Glutamatergic neuron (in vitro differentiated cells): ENCODE measurements around the gene MSI2. TPM values are rescaled to one million over a fixed set of nuclear protein-coding genes. Genes with fewer than 3 reads are reported as not detected.

ENCODE experiments used
- DNase-seq: peaks from one replicate; pipeline ENCODE4 v3.0.0; 2022
- H3K27ac Mint-ChIP-seq: one replicate; pipeline ENCODE4 v1.8.0; 2020; ENCODE audit warnings: mild to moderate bottlenecking, mixed read lengths, inconsistent platforms; ENCODE audit not compliant: unreplicated experiment
- H3K27me3 Mint-ChIP-seq: one replicate; pipeline ENCODE4 v1.8.0; 2020; ENCODE audit warnings: mild to moderate bottlenecking, moderate library complexity, mixed read lengths, inconsistent platforms; ENCODE audit not compliant: unreplicated experiment
- H3K36me3 Mint-ChIP-seq: one replicate; pipeline ENCODE4 v1.8.0; 2020; ENCODE audit warnings: mild to moderate bottlenecking, mixed read lengths, inconsistent platforms; ENCODE audit not compliant: unreplicated experiment
- H3K4me1 Mint-ChIP-seq: one replicate; pipeline ENCODE4 v1.8.0; 2020; ENCODE audit warnings: mild to moderate bottlenecking, low read depth, mixed read lengths, inconsistent platforms; ENCODE audit not compliant: unreplicated experiment
- H3K4me3 Mint-ChIP-seq: one replicate; pipeline ENCODE4 v1.8.0; 2020; ENCODE audit warnings: mild to moderate bottlenecking, mixed read lengths, inconsistent platforms; ENCODE audit not compliant: unreplicated experiment
- H3K9me3 Mint-ChIP-seq: one replicate; pipeline ENCODE4 v1.8.0; 2020; ENCODE audit warnings: mild to moderate bottlenecking, moderate library complexity, mixed read lengths, inconsistent platforms; ENCODE audit not compliant: unreplicated experiment
- CTCF ChIP-seq: fragments of 200-600 bp; sonication (generic); IDR thresholded peaks from one replicate; pipeline ENCODE4 v1.5.0; 2021; ENCODE audit not compliant: partially characterized antibody, unreplicated experiment
- total RNA-seq: library from RNA; stranded (reverse); fragmentation: NEBNext Ultra II Directional; extraction: Animal tissue kit (Norgen Biotek cat#: 25700); gene quantifications from one replicate; pipeline ENCODE4 v1.2.1, GENCODE V29; 2021; ENCODE audit not compliant: unreplicated experiment

The MSI2 gene
- total RNA-seq, 1 donor from 2014 or later = 141 TPM

- Mint-ChIP-seq H3K4me1 (peaks cover 32% of the 10 kb centered on the region), H3K9me3 (peaks cover 2% of the 10 kb centered on the region), H3K4me3 (no peak overlapping the region), H3K27ac (no peak overlapping the region), H3K27me3 (no peaks in the 10 kb centered on the region), H3K36me3 (peaks cover 19% of the 10 kb centered on the region)
- no peak for TF ChIP-seq CTCF
- no peak for DNase-seq
Observed at GRCh38 chr17:57268181-57268580, 11.9 kb downstream of the MSI2 start.

GRCh38 chr17:57269052-57269451, 12.7 kb downstream of the MSI2 start:
- H3K27me3 Mint-ChIP-seq = no peaks in the 10 kb centered on the region
- peaks cover 13% of the 10 kb centered on the region for H3K36me3 Mint-ChIP-seq
- DNase-seq = no peak
- no peak for TF ChIP-seq CTCF
- peaks cover 38% of the 10 kb centered on the region for H3K4me1 Mint-ChIP-seq
- H3K4me3 Mint-ChIP-seq = no peak overlapping the region
- no peak overlapping the region for H3K27ac Mint-ChIP-seq
- H3K9me3 Mint-ChIP-seq = peaks cover 2% of the 10 kb centered on the region

- Mint-ChIP-seq H3K9me3 (peaks cover 5% of the 10 kb centered on the region), H3K27ac (no peak overlapping the region), H3K27me3 (no peaks in the 10 kb centered on the region), H3K4me1 (peaks cover 38% of the 10 kb centered on the region), H3K36me3 (peaks cover 13% of the 10 kb centered on the region), H3K4me3 (no peak overlapping the region)
- DNase-seq = no peak
- no peak for TF ChIP-seq CTCF
Observed at GRCh38 chr17:57269598-57270255, 13.4 kb downstream of the MSI2 start.

GRCh38 chr17:57270801-57271245, 14.5 kb downstream of the MSI2 start:
- Mint-ChIP-seq H3K4me3 (peak overlapping the region; percentile 2), H3K27ac (peak overlapping the region; percentile 35), H3K4me1 (peaks cover 36% of the 10 kb centered on the region), H3K9me3 (peaks cover 5% of the 10 kb centered on the region), H3K27me3 (no peaks in the 10 kb centered on the region), H3K36me3 (peaks cover 11% of the 10 kb centered on the region)
- no peak for DNase-seq
- no peak for TF ChIP-seq CTCF

GRCh38 chr17:57271821-57272220, 15.5 kb downstream of the MSI2 start:
- Mint-ChIP-seq H3K4me3 (no peak overlapping the region), H3K27ac (no peak overlapping the region), H3K27me3 (no peaks in the 10 kb centered on the region), H3K9me3 (peaks cover 5% of the 10 kb centered on the region), H3K36me3 (peaks cover 8% of the 10 kb centered on the region), H3K4me1 (peaks cover 36% of the 10 kb centered on the region)
- DNase-seq = no peak
- no peak for TF ChIP-seq CTCF
